Uterine smooth muscle cell (primary cell): ENCODE results near the gene LSM12. TPM values are rescaled to one million over a fixed set of nuclear protein-coding genes. Genes with fewer than 3 reads are reported as not detected.

Source experiments
- total RNA-seq: library from RNA; depleted of rRNA; stranded (reverse); fragments of >200 nt; gene quantifications from 2 replicates; pipeline ENCODE4 v1.2.3, GENCODE V29; 2014

LSM12 gene
- total RNA-seq = 28.9 and 30.1 TPM in 2 replicates

GRCh38 chr17:44066204-44066930, at the start of gene LSM12:
Gene LSM12 (minus strand): TSS chr17:44066671. CDS start chr17:44066587, 84 bp downstream.

GRCh38 chr17:44070455-44071197, 4.2 kb upstream of the LSM12 start, which contains the start of gene G6PC3:
Gene G6PC3 (plus strand): TSS chr17:44070735. CDS start chr17:44070966, 231 bp downstream.

GRCh38 chr17:44014437-44015172, 51.9 kb downstream of the LSM12 start, which contains the start of gene TMEM101:
Gene TMEM101 (minus strand): TSS chr17:44014963. CDS start chr17:44014952, 11 bp downstream.

GRCh38 chr17:44004077-44004760, 62.3 kb downstream of the LSM12 start, which contains the start of gene NAGS:
Gene NAGS (plus strand): TSS chr17:44004622. CDS start chr17:44004664, 42 bp downstream.

Other genes with a start within 250 kb of the LSM12 start
- 16.2 and 24.5 TPM in 2 replicates for gene MPP3, start 233.5 kb downstream of the LSM12 start, total RNA-seq
- not detected in 2 replicates for gene CD300LG, start 219.5 kb downstream of the LSM12 start, total RNA-seq
- 2.1 and 3.9 TPM in 2 replicates for gene MPP2, start 159.1 kb downstream of the LSM12 start, total RNA-seq
- gene PPY, start 124.2 kb downstream of the LSM12 start, total RNA-seq = not detected in 2 replicates
- gene PYY, start 112.7 kb downstream of the LSM12 start, total RNA-seq = not detected in 2 replicates
- gene NAGS, start 62.0 kb downstream of the LSM12 start, total RNA-seq = 2.9 and 6.4 TPM in 2 replicates
- gene TMEM101, start 51.7 kb downstream of the LSM12 start, total RNA-seq = 88.3 and 104 TPM in 2 replicates
- 23.5 and 25.1 TPM in 2 replicates for gene G6PC3, start 4.1 kb upstream of the LSM12 start, total RNA-seq
- gene HDAC5, start 57.0 kb upstream of the LSM12 start, total RNA-seq = 66.2 and 79.5 TPM in 2 replicates
- gene HROB, start 75.3 kb upstream of the LSM12 start, total RNA-seq = 1.00 and 5.1 TPM in 2 replicates
- under 0.01 and 0.25 TPM in 2 replicates for gene ASB16, start 104.0 kb upstream of the LSM12 start, total RNA-seq
- 24.5 and 28.1 TPM in 2 replicates for gene TMUB2, start 120.3 kb upstream of the LSM12 start, total RNA-seq
- 40.2 and 46.3 TPM in 2 replicates for gene ATXN7L3, start 133.2 kb upstream of the LSM12 start, total RNA-seq
- 42.6 and 43.5 TPM in 2 replicates for gene UBTF, start 153.0 kb upstream of the LSM12 start, total RNA-seq
- not detected in 2 replicates for gene SLC4A1, start 201.5 kb upstream of the LSM12 start, total RNA-seq
- not detected in 2 replicates for gene RUNDC3A, start 241.9 kb upstream of the LSM12 start, total RNA-seq